D341Med (cell line): Measurements from ENCODE around the gene AP2A2.

ENCODE experiments used
- DNase-seq: peaks from one replicate; pipeline ENCODE4 v3.0.0; 2012; ENCODE audit warnings: low spot score

Gene AP2A2

GRCh38 chr11:1030086-1030485 lies 104.4 kb downstream of the AP2A2 start:
- no peak for DNase-seq

GRCh38 chr11:1030556-1030955 lies 104.9 kb downstream of the AP2A2 start:
- DNase-seq, result no peak

GRCh38 chr11:1031121-1031899 lies 105.6 kb downstream of the AP2A2 start:
- no peak for DNase-seq

GRCh38 chr11:1032310-1032891 lies 106.7 kb downstream of the AP2A2 start:
- no peak for DNase-seq

GRCh38 chr11:1033016-1033798 lies 107.5 kb downstream of the AP2A2 start:
- no peak for DNase-seq

- no peak for DNase-seq
Measured at GRCh38 chr11:1034001-1034400, 108.3 kb downstream of the AP2A2 start.

GRCh38 chr11:1034456-1035295 lies 109.0 kb downstream of the AP2A2 start:
- DNase-seq, result no peak

GRCh38 chr11:1035577-1036283 lies 110.1 kb downstream of the AP2A2 start:
- DNase-seq, result no peak

GRCh38 chr11:1036303-1036923 lies 110.7 kb downstream of the AP2A2 start, which contains the start of gene MUC6:
Gene MUC6 (minus strand): TSS chr11:1036718. CDS start chr11:1036655, 63 bp downstream.
- no peak for DNase-seq

- no peak for DNase-seq
Measured at GRCh38 chr11:1036931-1037330, 111.3 kb downstream of the AP2A2 start.

GRCh38 chr11:1037506-1038055 lies 111.9 kb downstream of the AP2A2 start:
- no peak for DNase-seq

- no peak for DNase-seq
Measured at GRCh38 chr11:1038361-1038760, 112.7 kb downstream of the AP2A2 start.

- DNase-seq, result no peak
Measured at GRCh38 chr11:1038921-1039320, 113.3 kb downstream of the AP2A2 start.

- DNase-seq, result no peak
Measured at GRCh38 chr11:1039481-1040427, 114.1 kb downstream of the AP2A2 start.

GRCh38 chr11:1040428-1041148 lies 114.9 kb downstream of the AP2A2 start:
- DNase-seq, result no peak

GRCh38 chr11:1041149-1041467 lies 115.4 kb downstream of the AP2A2 start:
- no peak for DNase-seq

- no peak for DNase-seq
Measured at GRCh38 chr11:1041471-1041870, 115.8 kb downstream of the AP2A2 start.

- DNase-seq, result no peak
Measured at GRCh38 chr11:1041936-1042608, 116.4 kb downstream of the AP2A2 start.
